Caco-2 (cell line): Measurements from ENCODE around the gene PPCS. TPM values are rescaled to one million over a fixed set of nuclear protein-coding genes. Genes with fewer than 3 reads are reported as not detected.

Experiments
- Bru-seq: library from RNA; stranded (reverse); fragments of 400-500 nt; gene quantifications from one replicate; lab custom pipeline; 2021; lab: Mats Ljungman, UMichigan
- BruChase-seq, 2 experiments: library from RNA; stranded (reverse); fragments of 400-500 nt; gene quantifications; one replicate each; lab custom pipeline; 2021; lab: Mats Ljungman, UMichigan
- BruUV-seq: library from RNA; stranded (reverse); fragments of 400-500 nt; replicated peaks from 2 replicates; lab custom pipeline; 2021; lab: Mats Ljungman, UMichigan
- CTCF ChIA-PET: fragments of 300-600 bp; sonication (Branson Sonifier 250); formaldehyde crosslinking; loops from one replicate; lab custom pipeline; 2022; ENCODE audit warnings: antibody characterized with exemption; lab: Charles Lee
- POLR2A ChIA-PET: fragments of 300-600 bp; sonication (Branson Sonifier 250); formaldehyde crosslinking; loops from one replicate; lab custom pipeline; 2022; ENCODE audit warnings: antibody characterized with exemption; lab: Charles Lee
- DNase-seq, 2 experiments: peaks; one replicate each; pipeline versions ENCODE4 v3.0.0 to v3.0.0-alpha.2; 2020 to 2022
- H3K27me3 ChIP-seq: replicated peaks from 2 replicates; pipeline ENCODE4 v1.6.0; 2011; ENCODE audit warnings: low read length; ENCODE audit not compliant: control insufficient read depth, insufficient read depth
- H3K36me3 ChIP-seq: 2 replicates; pipeline ENCODE4 v1.5.1; 2011; ENCODE audit warnings: low read length; ENCODE audit not compliant: control insufficient read depth, insufficient read depth
- H3K4me1 ChIP-seq: fragments of 250-450 bp; sonication (Bioruptor Pico); 2 replicates; pipeline ENCODE4 v1.5.1; 2020; ENCODE audit warnings: mild to moderate bottlenecking
- H3K4me3 ChIP-seq: 2 replicates; pipeline ENCODE4 v1.5.1; 2011; ENCODE audit warnings: low read depth, mild to moderate bottlenecking, control low read depth, low read length
- H3K9me3 ChIP-seq: fragments of 250-450 bp; sonication (Bioruptor Pico); 2 replicates; pipeline ENCODE4 v1.5.1; 2020; ENCODE audit warnings: mild to moderate bottlenecking, moderate library complexity
- H3K27ac Mint-ChIP-seq: one replicate; pipeline ENCODE4 v1.8.0; 2022; ENCODE audit warnings: mixed read lengths; ENCODE audit not compliant: unreplicated experiment
- H3K27me3 Mint-ChIP-seq: one replicate; pipeline ENCODE4 v1.8.0; 2022; ENCODE audit warnings: mixed read lengths; ENCODE audit not compliant: insufficient read depth, unreplicated experiment
- H3K36me3 Mint-ChIP-seq: one replicate; pipeline ENCODE4 v1.8.0; 2022; ENCODE audit warnings: mild to moderate bottlenecking, mixed read lengths; ENCODE audit not compliant: insufficient read depth, unreplicated experiment
- H3K4me1 Mint-ChIP-seq: one replicate; pipeline ENCODE4 v1.8.0; 2022; ENCODE audit warnings: low read depth, mixed read lengths; ENCODE audit not compliant: unreplicated experiment
- H3K4me3 Mint-ChIP-seq: one replicate; pipeline ENCODE4 v1.8.0; 2022; ENCODE audit warnings: mild to moderate bottlenecking, moderate library complexity, mixed read lengths; ENCODE audit not compliant: unreplicated experiment
- H3K9me3 Mint-ChIP-seq: one replicate; pipeline ENCODE4 v1.8.0; 2022; ENCODE audit warnings: mixed read lengths; ENCODE audit not compliant: unreplicated experiment
- intact Hi-C: fragments of 100-400 bp; cut with micrococcal nuclease; formaldehyde crosslinking; loops from one replicate; pipeline ENCODE4 v1.10.0; 2022; ENCODE audit not compliant: unreplicated experiment
- long read RNA-seq: library from polyadenylated mRNA; stranded (forward); transcript quantifications from one replicate; pipeline ENCODE4 v2.0.0, GENCODE V29; 2022
- total RNA-seq: library from RNA; stranded (reverse); gene quantifications from 2 replicates; pipeline ENCODE4 v1.2.3, GENCODE V29; 2022
- TF ChIP-seq, protein P1 (sequence below), 2 experiments: fragments of 200-600 bp in 1 of 2; IDR thresholded peaks; 1 replicate in 1 of 2; 2 replicates in 1 of 2; pipeline versions ENCODE4 v1.5.1 to v1.8.0; 2011 to 2022; ENCODE audit warnings: antibody characterized with exemption in 1 of 2, control low read depth in 1 of 2, inconsistent platforms in 1 of 2, low read depth in 1 of 2, low read length in 1 of 2, mild to moderate bottlenecking in 1 of 2, moderate library complexity in 1 of 2; ENCODE audit not compliant: insufficient read depth in 1 of 2, severe bottlenecking in 1 of 2, unreplicated experiment in 1 of 2

The PPCS gene
- 41.0 and 42.9 TPM in 2 replicates for total RNA-seq
- percentile 92 among the genes with signal in this experiment for Bru-seq, nascent RNA
- percentile 92 among the genes with signal in this experiment for BruChase-seq, experiment 1, labeled RNA remaining after a 2-hour chase
- percentile 91 among the genes with signal in this experiment for BruChase-seq, experiment 2, labeled RNA remaining after a 6-hour chase
- long read RNA-seq, transcript PPCS-203 (3 exons, 1,431 nt) = major isoform, 118 of 191 reads
- long read RNA-seq, transcript PPCS-201 (3 exons, 984 nt) = minor isoform, 25 of 191 reads
- long read RNA-seq, partial matches to known transcripts = 0 of 191 reads
- long read RNA-seq, other reads (novel, unspliced or antisense) = 38 of 191 reads

DNA sequence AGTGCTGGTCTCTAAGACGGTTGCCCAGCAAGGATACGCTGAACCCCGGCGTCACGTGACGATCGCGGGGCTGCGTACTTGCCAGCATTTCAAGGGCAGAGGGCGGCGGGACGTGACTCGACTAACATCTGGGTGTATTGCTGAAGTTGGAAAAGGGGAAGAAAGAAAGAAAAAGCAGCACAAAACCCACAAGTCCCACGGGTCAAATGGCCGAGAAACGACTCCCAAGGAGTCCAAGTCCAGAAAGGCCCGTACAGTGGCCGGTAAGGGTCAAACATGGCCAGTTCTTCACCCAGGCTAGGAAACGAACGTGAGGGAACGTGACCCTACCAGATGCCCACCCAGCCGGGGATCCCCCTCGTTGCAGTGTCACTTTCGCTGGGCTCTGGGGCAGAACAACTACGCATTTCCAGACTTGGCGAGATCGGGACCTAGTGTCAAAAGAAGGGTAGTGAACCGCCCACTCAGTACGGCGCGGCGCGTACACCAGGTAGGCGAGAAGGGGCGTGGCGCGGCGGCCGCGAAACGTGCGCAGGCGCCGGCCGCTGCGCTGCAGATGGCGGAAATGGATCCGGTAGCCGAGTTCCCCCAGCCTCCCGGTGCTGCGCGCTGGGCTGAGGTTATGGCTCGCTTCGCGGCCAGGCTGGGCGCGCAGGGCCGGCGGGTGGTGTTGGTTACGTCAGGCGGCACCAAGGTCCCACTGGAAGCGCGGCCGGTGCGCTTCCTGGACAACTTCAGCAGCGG lies at the start of gene PPCS, which contains the start of gene ZMYND12:
TSS of gene PPCS (plus strand) at position 534 of the 744 bp plus-strand sequence. CDS start at position 557, 23 bp downstream.
TSS of gene ZMYND12 (minus strand) at position 13 of the 744 bp plus-strand sequence. CDS start 25 bp downstream, outside the sequence.
- POLR2A ChIA-PET = interaction anchor here (1.0 kb wide), 1 partner anchor 116 kb away, joined by 4 read pairs; no protein-coding TSS in a partner anchor
- intact Hi-C loops = no loop called here
- peaks cover 32% of the 10 kb centered on the region for H3K4me1 Mint-ChIP-seq

GRCh38 chr1:42414551-42415496 lies 41.5 kb upstream of the PPCS start:
- Mint-ChIP-seq H3K4me1 (no peaks in the 10 kb centered on the region), H3K27me3 (no peaks in the 10 kb centered on the region), H3K4me3 (no peak overlapping the region), H3K9me3 (no peaks in the 10 kb centered on the region), H3K27ac (no peak overlapping the region), H3K36me3 (peaks cover 10% of the 10 kb centered on the region)
- intact Hi-C loops = no loop called here
- Histone ChIP-seq H3K4me1 (no peaks in the 10 kb centered on the region), H3K9me3 (no peaks in the 10 kb centered on the region), H3K4me3 (no peak overlapping the region), H3K36me3 (no peaks in the 10 kb centered on the region), H3K27me3 (no peaks in the 10 kb centered on the region)
- POLR2A ChIA-PET = interaction anchor here (1.3 kb wide), 1 partner anchor 42 kb away, joined by 3 read pairs; no protein-coding TSS in a partner anchor
- TF ChIP-seq, protein P1, sequence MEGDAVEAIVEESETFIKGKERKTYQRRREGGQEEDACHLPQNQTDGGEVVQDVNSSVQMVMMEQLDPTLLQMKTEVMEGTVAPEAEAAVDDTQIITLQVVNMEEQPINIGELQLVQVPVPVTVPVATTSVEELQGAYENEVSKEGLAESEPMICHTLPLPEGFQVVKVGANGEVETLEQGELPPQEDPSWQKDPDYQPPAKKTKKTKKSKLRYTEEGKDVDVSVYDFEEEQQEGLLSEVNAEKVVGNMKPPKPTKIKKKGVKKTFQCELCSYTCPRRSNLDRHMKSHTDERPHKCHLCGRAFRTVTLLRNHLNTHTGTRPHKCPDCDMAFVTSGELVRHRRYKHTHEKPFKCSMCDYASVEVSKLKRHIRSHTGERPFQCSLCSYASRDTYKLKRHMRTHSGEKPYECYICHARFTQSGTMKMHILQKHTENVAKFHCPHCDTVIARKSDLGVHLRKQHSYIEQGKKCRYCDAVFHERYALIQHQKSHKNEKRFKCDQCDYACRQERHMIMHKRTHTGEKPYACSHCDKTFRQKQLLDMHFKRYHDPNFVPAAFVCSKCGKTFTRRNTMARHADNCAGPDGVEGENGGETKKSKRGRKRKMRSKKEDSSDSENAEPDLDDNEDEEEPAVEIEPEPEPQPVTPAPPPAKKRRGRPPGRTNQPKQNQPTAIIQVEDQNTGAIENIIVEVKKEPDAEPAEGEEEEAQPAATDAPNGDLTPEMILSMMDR (IDR thresholded peaks at IDR 0.05; ENCODE audit: insufficient read depth in 1 of 2, low read depth in 1 of 2, low read length in 1 of 2, severe bottlenecking in 1 of 2, unreplicated experiment in 1 of 2) = no peak
- CTCF ChIA-PET = no interaction called here
- no TSS peak for BruUV-seq
- no peak for DNase-seq

More for the DNA sequence above, at the start of gene PPCS, which contains the start of gene ZMYND12:
- Mint-ChIP-seq H3K36me3 (peaks cover 24% of the 10 kb centered on the region), H3K27me3 (no peaks in the 10 kb centered on the region), H3K27ac (peak within 1 kb of the TSS; percentile 85), H3K4me3 (peak within 1 kb of the TSS; percentile 78), H3K9me3 (no peaks in the 10 kb centered on the region)
- no peaks in the 10 kb centered on the region for H3K36me3 ChIP-seq
- peaks cover 17% of the 10 kb centered on the region for H3K4me1 ChIP-seq
- CTCF ChIA-PET = no interaction called here
- peak within 1 kb of the TSS; percentile 93 for H3K4me3 ChIP-seq
- TSS peak; percentile 71 for BruUV-seq
- no peaks in the 10 kb centered on the region for H3K27me3 ChIP-seq
- H3K9me3 ChIP-seq = no peaks in the 10 kb centered on the region
- TF ChIP-seq, protein P1 (IDR thresholded peaks at IDR 0.05; ENCODE audit: insufficient read depth in 1 of 2, low read depth in 1 of 2, low read length in 1 of 2, severe bottlenecking in 1 of 2, unreplicated experiment in 1 of 2) = no peak
- peak; percentile 76 to 85 for DNase-seq
